HCT116 (cell line): Measurements from ENCODE around the gene TINCR. TPM values are rescaled to one million over a fixed set of nuclear protein-coding genes. Genes with fewer than 3 reads are reported as not detected.
A peak's percentile ranks its signal among the peaks of the same experiment; 100 is the strongest.

Experiments used
- ATAC-seq: fragments of 200-7000 bp; cut with Tn5 transposase; 2 replicates; pipeline ENCODE4 v1.9.1; 2020; ENCODE audit warnings: mild to moderate bottlenecking, moderate library complexity
- BruUV-seq: library from RNA; stranded (reverse); fragments of 400-500 nt; replicated peaks from 2 replicates; lab custom pipeline; 2021; lab: Mats Ljungman, UMichigan
- CTCF ChIA-PET: fragments of 300-600 bp; sonication (Branson Sonifier 250); formaldehyde crosslinking; loops from one replicate; lab custom pipeline; 2021; ENCODE audit warnings: antibody characterized with exemption; lab: Charles Lee
- POLR2A ChIA-PET: fragments of 300-600, 350-600 bp; sonication (Branson Sonifier 250); formaldehyde crosslinking; loops from one replicate; lab custom pipeline; 2021; ENCODE audit warnings: antibody characterized with exemption; lab: Charles Lee
- RAD21 ChIA-PET, 2 experiments: fragments of 300-600 bp; sonication (Branson Sonifier 250); formaldehyde crosslinking; loops; one replicate each; lab custom pipeline; 2023; ENCODE audit warnings: low total read pairs in 2 of 2; ENCODE audit not compliant: uncharacterized antibody in 2 of 2, unreplicated experiment in 2 of 2, low non-redundant PET in 1 of 2; lab: Charles Lee
- DNase-seq: peaks from one replicate; pipeline ENCODE4 v3.0.0-alpha.2; 2010; ENCODE audit warnings: low read depth, low spot score
- H2AFZ ChIP-seq: fragments of 200-600 bp; shearing (Covaris generic), sonication (generic); 2 replicates; pipeline ENCODE4 v1.6.1; 2017; ENCODE audit warnings: low read depth, mixed run types, mixed read lengths, antibody characterized with exemption, low read length; ENCODE audit not compliant: poor library complexity, severe bottlenecking
- H3K27ac ChIP-seq: 2 replicates; pipeline ENCODE4 v1.5.1; 2012; ENCODE audit warnings: low read depth, low read length
- H3K27me3 ChIP-seq: fragments of 200-600 bp; sonication (generic); 2 replicates; pipeline ENCODE4 v1.6.1; 2016; ENCODE audit warnings: mixed run types, low read length, mixed read lengths; ENCODE audit not compliant: insufficient read depth
- H3K36me3 ChIP-seq, 2 experiments: fragments of 200-500 bp in 1 of 2; fragments of 200-600 bp in 1 of 2; sonication (Bioruptor generic) in 1 of 2; sonication (generic) in 1 of 2; 2 replicates each; pipeline versions ENCODE4 v1.5.1 to v1.6.1; 2014 to 2016; ENCODE audit warnings: low read length in 2 of 2, inconsistent platforms in 1 of 2, mixed read lengths in 1 of 2, mixed run types in 1 of 2; ENCODE audit not compliant: insufficient read depth in 2 of 2, control insufficient read depth in 1 of 2
- H3K4me1 ChIP-seq, 2 experiments: fragments of 200-600 bp in 1 of 2; sonication (generic) in 1 of 2; 2 replicates each; pipeline versions ENCODE4 v1.5.1 to v1.6.1; 2012 to 2017; ENCODE audit warnings: low read length in 2 of 2, inconsistent platforms in 1 of 2, mild to moderate bottlenecking in 1 of 2, mixed read lengths in 1 of 2, mixed run types in 1 of 2, moderate library complexity in 1 of 2; ENCODE audit not compliant: insufficient read depth in 2 of 2, control insufficient read depth in 1 of 2
- H3K4me2 ChIP-seq: fragments of 200-600 bp; sonication (generic); 2 replicates; pipeline ENCODE4 v1.6.1; 2017; ENCODE audit warnings: mixed run types, low read length, mixed read lengths
- H3K4me3 ChIP-seq, 2 experiments: fragments of 200-600 bp in 1 of 2; sonication (generic) in 1 of 2; replicated peaks in 1 of 2; 2 replicates each; pipeline ENCODE4 v1.5.1; 2011 to 2016; ENCODE audit warnings: low read length in 2 of 2, control low read depth in 1 of 2, low read depth in 1 of 2, mild to moderate bottlenecking in 1 of 2, mixed read lengths in 1 of 2, mixed run types in 1 of 2
- H3K79me2 ChIP-seq: fragments of 200-600 bp; sonication (generic); 2 replicates; pipeline ENCODE4 v1.6.1; 2017; ENCODE audit warnings: mild to moderate bottlenecking, mixed run types, low read length, moderate library complexity, mixed read lengths; ENCODE audit not compliant: insufficient read depth
- H3K9ac ChIP-seq: fragments of 200-600 bp; sonication (generic); 2 replicates; pipeline ENCODE4 v1.6.1; 2016; ENCODE audit warnings: low read length, mixed read lengths
- H3K9me2 ChIP-seq: fragments of 200-600 bp; sonication (generic), shearing (Covaris generic); 2 replicates; pipeline ENCODE4 v1.6.1; 2017; ENCODE audit warnings: mixed run types, mild to moderate bottlenecking, moderate library complexity; ENCODE audit not compliant: insufficient read depth
- H3K9me3 ChIP-seq, 2 experiments: fragments of 200-500 bp in 1 of 2; fragments of 200-600 bp in 1 of 2; sonication (Bioruptor generic) in 1 of 2; sonication (generic) in 1 of 2; 2 replicates each; pipeline ENCODE4 v1.6.1; 2014 to 2017; ENCODE audit warnings: low read length in 2 of 2, mixed read lengths in 2 of 2, inconsistent platforms in 1 of 2, low read depth in 1 of 2, mild to moderate bottlenecking in 1 of 2, mixed run types in 1 of 2, moderate library complexity in 1 of 2; ENCODE audit not compliant: control insufficient read depth in 1 of 2, insufficient read depth in 1 of 2
- H4K20me1 ChIP-seq: fragments of 200-600 bp; sonication (generic), shearing (Covaris generic); 2 replicates; pipeline ENCODE4 v1.6.1; 2017; ENCODE audit warnings: mixed run types, mild to moderate bottlenecking, moderate library complexity; ENCODE audit not compliant: insufficient read depth
- CBX3 ChIP-seq: IDR thresholded peaks from 2 replicates; pipeline ENCODE4 v1.6.1; 2012; ENCODE audit warnings: low read depth
- CEBPB ChIP-seq: IDR thresholded peaks from 2 replicates; pipeline ENCODE4 v1.6.1; 2012; ENCODE audit warnings: low read depth
- EGR1 ChIP-seq: IDR thresholded peaks from 2 replicates; pipeline ENCODE4 v1.6.1; 2012; ENCODE audit warnings: low read depth
- EZH2phosphoT487 ChIP-seq: fragments of 200-600 bp; IDR thresholded peaks from 2 replicates; pipeline ENCODE4 v1.6.1; 2018; ENCODE audit warnings: antibody characterized with exemption, borderline replicate concordance
- POLR2A ChIP-seq: IDR thresholded peaks from 2 replicates; pipeline ENCODE4 v1.7.0; 2011; ENCODE audit warnings: borderline replicate concordance; ENCODE audit not compliant: insufficient read depth, insufficient read length; ENCODE audit errors: extremely low read depth
- POLR2AphosphoS5 ChIP-seq: IDR thresholded peaks from 2 replicates; pipeline ENCODE4 v1.6.1; 2011; ENCODE audit warnings: mild to moderate bottlenecking, low read depth, low read length, moderate library complexity
- SIN3A ChIP-seq: IDR thresholded peaks from 2 replicates; pipeline ENCODE4 v1.6.1; 2012; ENCODE audit warnings: low read depth
- ZNF274 ChIP-seq: fragments of 200-500 bp; sonication (Bioruptor generic); IDR thresholded peaks from 2 replicates; pipeline ENCODE4 v1.6.1; 2014; ENCODE audit warnings: mild to moderate bottlenecking, low read depth, low read length, inconsistent platforms
- intact Hi-C: fragments of 100-400 bp; cut with micrococcal nuclease; formaldehyde crosslinking; loops from 2 replicates; pipeline ENCODE4 v1.10.0; 2022
- total RNA-seq: library from RNA; stranded (reverse); gene quantifications from one replicate; pipeline ENCODE4 v1.2.1, GENCODE V29; 2021; ENCODE audit not compliant: unreplicated experiment

TINCR gene
- total RNA-seq, 1 experiment from 2014 or later: 6.1 TPM

GRCh38 chr19:5540208-5540607 lies 27.5 kb downstream of the TINCR start:
- BruUV-seq: no TSS peak
- TF ChIP-seq SIN3A: no peak
- TF ChIP-seq, all 23 proteins: peak for 0
- H3K9me3 ChIP-seq: peaks cover 0 to 6% of the 10 kb centered on the region in 2 experiments; a peak in 1 of 4 replicates
- no peak overlapping the region for H3K4me2 ChIP-seq
- intact Hi-C loops: no loop called here
- no peaks in the 10 kb centered on the region for H3K9me2 ChIP-seq
- ChIA-PET CTCF (no interaction called here), POLR2A (no interaction called here), RAD21 (no interaction called here)
- H3K27ac ChIP-seq: no peak overlapping the region
- no peaks in the 10 kb centered on the region for H3K36me3 ChIP-seq
- no peak overlapping the region for H3K4me3 ChIP-seq
- no peaks in the 10 kb centered on the region for H3K79me2 ChIP-seq
- H2AFZ ChIP-seq: no peak overlapping the region
- peaks cover 19 to 26% of the 10 kb centered on the region in 2 experiments for H3K4me1 ChIP-seq
- no peaks in the 10 kb centered on the region for H3K27me3 ChIP-seq
- no peak for ATAC-seq
- H4K20me1 ChIP-seq: no peaks in the 10 kb centered on the region
- no peak for DNase-seq
- no peak overlapping the region for H3K9ac ChIP-seq

- Histone ChIP-seq H3K4me1 (peaks cover 19 to 26% of the 10 kb centered on the region in 2 experiments), H3K4me2 (peak overlapping the region; percentile 99), H3K9ac (peak overlapping the region; percentile 71; the same call in 1 of the 2 replicates), H3K4me3 (no peak overlapping the region), H3K9me3 (peaks cover 0 to 27% of the 10 kb centered on the region in 2 experiments; a peak in 2 of 4 replicates), H3K27ac (peak overlapping the region; percentile 80), H3K36me3 (no peaks in the 10 kb centered on the region), H4K20me1 (no peaks in the 10 kb centered on the region), H3K9me2 (no peaks in the 10 kb centered on the region), H2AFZ (no peak overlapping the region), H3K27me3 (no peaks in the 10 kb centered on the region), H3K79me2 (no peaks in the 10 kb centered on the region)
- RAD21 ChIA-PET: no interaction called here
- TF ChIP-seq POLR2A (no peak), CEBPB (no peak), EGR1 (no peak), ZNF274 (no peak), CBX3 (no peak), EZH2phosphoT487 (no peak), POLR2AphosphoS5 (no peak)
- intact Hi-C loops: loop anchor here (10.0 kb wide), 1 partner anchor 163 kb away; no protein-coding TSS in a partner anchor
- DNase-seq (no peak), ATAC-seq (peak; percentile 15; the same call in 1 of the 2 replicates)
- CTCF ChIA-PET: interaction anchor here (1.3 kb wide), 1 partner anchor 10 kb away, joined by 5 read pairs; no protein-coding TSS in a partner anchor
- no TSS peak for BruUV-seq
- POLR2A ChIA-PET: no interaction called here
These were observed 29.9 kb downstream of the TINCR start for GRCh38 chr19:5537870-5538269.
